ENCODE measurements around the gene TMEM255B.

TMEM255B gene

GRCh38 chr13:113856716-113857065 is 97.7 kb downstream of the TMEM255B start (continued):
- no peak for TF ChIP-seq TSHZ2 (CRISPR knock-in tag; IDR thresholded peaks at IDR 0.05)
- TF ChIP-seq ARNTL (CRISPR knock-in tag; IDR thresholded peaks at IDR 0.05; ENCODE audit: borderline replicate concordance, low read depth), result no peak
- TF ChIP-seq ZNF70 (CRISPR knock-in tag; IDR thresholded peaks at IDR 0.05), result no peak
- no peak for TF ChIP-seq PPARA (CRISPR knock-in tag; IDR thresholded peaks at IDR 0.05; ENCODE audit: borderline replicate concordance)

- ATAC-seq, result no peak
- TF ChIP-seq PATZ1 (CRISPR knock-in tag; IDR thresholded peaks at IDR 0.05; ENCODE audit: borderline replicate concordance) (no peak), GLIS3 (CRISPR knock-in tag; IDR thresholded peaks at IDR 0.05) (no peak), SNAI2 (CRISPR knock-in tag; IDR thresholded peaks at IDR 0.05) (no peak), ISL1 (CRISPR knock-in tag; IDR thresholded peaks at IDR 0.05) (no peak), TCF4 (CRISPR knock-in tag; IDR thresholded peaks at IDR 0.05; ENCODE audit: borderline replicate concordance) (no peak), OSR1 (CRISPR knock-in tag; IDR thresholded peaks at IDR 0.05) (no peak), ZNF8 (CRISPR knock-in tag; IDR thresholded peaks at IDR 0.05) (no peak), PPARA (CRISPR knock-in tag; IDR thresholded peaks at IDR 0.05; ENCODE audit: borderline replicate concordance) (no peak), ZFP3 (CRISPR knock-in tag; IDR thresholded peaks at IDR 0.05) (no peak), TSHZ2 (CRISPR knock-in tag; IDR thresholded peaks at IDR 0.05) (no peak), BACH2 (CRISPR knock-in tag; IDR thresholded peaks at IDR 0.05; ENCODE audit: borderline replicate concordance) (no peak), CREB5 (CRISPR knock-in tag; IDR thresholded peaks at IDR 0.05; ENCODE audit: low read depth) (no peak), ZFP30 (CRISPR knock-in tag; IDR thresholded peaks at IDR 0.05) (no peak), ZC3H10 (CRISPR knock-in tag; IDR thresholded peaks at IDR 0.05) (no peak), TOX (CRISPR knock-in tag; IDR thresholded peaks at IDR 0.05; ENCODE audit: borderline replicate concordance) (no peak), ARNTL (CRISPR knock-in tag; IDR thresholded peaks at IDR 0.05; ENCODE audit: borderline replicate concordance, low read depth) (no peak)
These were observed 98.6 kb downstream of the TMEM255B start for GRCh38 chr13:113857531-113858195.

- TF ChIP-seq CREB5 (CRISPR knock-in tag; IDR thresholded peaks at IDR 0.05; ENCODE audit: low read depth) (no peak), PATZ1 (CRISPR knock-in tag; IDR thresholded peaks at IDR 0.05; ENCODE audit: borderline replicate concordance) (no peak), ZNF565 (CRISPR knock-in tag; conservative IDR thresholded peaks at IDR 0.05; ENCODE audit: low read depth) (no peak), ARNTL (CRISPR knock-in tag; IDR thresholded peaks at IDR 0.05; ENCODE audit: borderline replicate concordance, low read depth) (no peak), ISL1 (CRISPR knock-in tag; IDR thresholded peaks at IDR 0.05) (no peak)
- no peak for ATAC-seq
These were observed 100.5 kb downstream of the TMEM255B start for GRCh38 chr13:113859311-113860050.
